Colonic mucosa (tissue), 4 donors: ENCODE measurements around the gene RGS16. TPM values are rescaled to one million over a fixed set of nuclear protein-coding genes. Genes with fewer than 3 reads are reported as not detected.
A peak's percentile ranks its signal among the peaks of the same experiment; 100 is the strongest.

ENCODE experiments used
- DNase-seq: peaks from one replicate; pipeline ENCODE4 v3.0.0-alpha.2; 2020
- H3K27ac ChIP-seq: fragments of 200-600 bp; one replicate; pipeline ENCODE4 v1.8.0; 2021
- H3K27me3 ChIP-seq: fragments of 200-600 bp; one replicate; pipeline ENCODE4 v1.8.0; 2021
- H3K36me3 ChIP-seq: fragments of 200-600 bp; one replicate; pipeline ENCODE4 v1.8.0; 2021
- H3K4me1 ChIP-seq: fragments of 200-600 bp; one replicate; pipeline ENCODE4 v1.8.0; 2021; ENCODE audit warnings: mild to moderate bottlenecking
- H3K4me3 ChIP-seq: fragments of 200-600 bp; one replicate; pipeline ENCODE4 v1.8.0; 2021
- H3K9ac ChIP-seq, 2 donors: one replicate each; pipeline ENCODE4 v1.7.0; 2013; ENCODE audit warnings: control low read depth in 2 of 2, low read depth in 2 of 2, low read length in 2 of 2
- H3K9me3 ChIP-seq: fragments of 200-600 bp; one replicate; pipeline ENCODE4 v1.8.0; 2021
- intact Hi-C: fragments of 100-400 bp; cut with DNase I; formaldehyde crosslinking; loops from one replicate; pipeline ENCODE4 v1.14.1; 2022
- total RNA-seq, 2 donors: library from RNA; stranded (reverse); fragmentation: NEBNext Ultra II Directional in 1 of 2; extraction: Animal tissue kit (Norgen Biotek cat#: 25700) in 1 of 2; gene quantifications; one replicate each; pipeline ENCODE4 v1.2.1, GENCODE V29; 2021
- TF ChIP-seq, protein P1 (sequence below): fragments of 200-600 bp; IDR thresholded peaks from one replicate; pipeline ENCODE4 v1.8.0; 2022; ENCODE audit warnings: antibody characterized with exemption, mild to moderate bottlenecking
- donor health status: healthy.
- donor health status: DM: no; HTN: no; CAD: no.
- donor health status: DM: no; HTN: no; CAD: no.

RGS16 gene, protein sequence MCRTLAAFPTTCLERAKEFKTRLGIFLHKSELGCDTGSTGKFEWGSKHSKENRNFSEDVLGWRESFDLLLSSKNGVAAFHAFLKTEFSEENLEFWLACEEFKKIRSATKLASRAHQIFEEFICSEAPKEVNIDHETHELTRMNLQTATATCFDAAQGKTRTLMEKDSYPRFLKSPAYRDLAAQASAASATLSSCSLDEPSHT
- 1 to 10 TPM in 1 of 2 donors, under 1 TPM in 1; 0.77 to 1.6 TPM for total RNA-seq

DNA sequence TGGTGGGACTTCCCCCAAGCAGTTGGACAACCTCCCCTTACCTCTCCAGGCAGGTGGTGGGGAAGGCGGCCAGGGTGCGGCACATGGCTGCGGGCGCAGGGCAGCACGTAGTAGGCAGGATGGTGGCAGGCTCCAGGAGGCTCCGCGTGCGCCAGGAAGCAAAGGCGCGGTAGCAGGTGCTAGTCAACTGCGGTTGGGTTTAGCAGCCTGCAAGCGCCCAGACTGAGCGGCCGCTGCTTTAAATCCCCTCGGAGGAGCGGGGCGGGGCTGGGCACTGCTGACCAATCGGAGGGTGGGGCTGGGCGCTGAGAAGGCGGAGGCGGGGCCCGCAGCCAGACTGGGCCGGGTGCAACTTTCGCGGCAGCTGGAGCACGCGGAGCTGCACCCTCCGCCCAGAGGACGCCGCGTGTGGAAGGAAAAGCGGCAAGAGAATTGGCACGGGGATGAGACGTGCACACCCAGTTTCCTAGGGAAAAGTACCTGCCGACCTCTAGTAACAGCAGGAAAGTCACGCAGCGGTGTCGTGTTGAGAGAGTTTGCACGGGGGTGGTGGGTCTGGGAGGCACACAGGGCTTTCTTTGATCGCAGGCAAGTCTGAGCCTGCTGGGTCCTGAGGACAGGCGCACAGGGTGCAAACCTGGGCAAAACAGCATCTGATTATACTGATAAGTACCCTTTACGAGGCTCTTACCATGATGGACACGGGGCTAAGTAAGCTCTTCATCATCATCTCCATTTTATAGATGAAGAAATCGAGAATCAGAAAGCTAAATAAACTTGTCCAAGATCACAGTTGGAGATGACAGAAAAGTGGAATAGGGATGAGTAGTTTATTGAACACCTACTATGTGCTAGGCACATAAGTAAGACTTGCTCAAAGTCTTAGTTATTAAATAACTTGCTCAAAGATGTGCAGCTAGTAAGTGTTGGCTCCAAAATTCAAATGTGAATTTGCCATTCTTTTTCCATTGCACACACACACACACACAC lies at the start of gene RGS16:
RGS16 (minus strand) TSS at position 215 of the 990 bp plus-strand sequence; CDS start at position 85, 130 bp downstream.
- intact Hi-C loops, result no loop called here
- Histone ChIP-seq H3K4me3 (peak within 1 kb of the TSS; percentile 49), H3K27me3 (no peaks in the 10 kb centered on the region), H3K27ac (no peak within 1 kb of the TSS), H3K4me1 (no peaks in the 10 kb centered on the region), H3K9ac (peak within 1 kb of the TSS; percentile 52 to 66), H3K36me3 (no peaks in the 10 kb centered on the region), H3K9me3 (no peaks in the 10 kb centered on the region)
- peak; percentile 96 for DNase-seq
- TF ChIP-seq, protein P1, sequence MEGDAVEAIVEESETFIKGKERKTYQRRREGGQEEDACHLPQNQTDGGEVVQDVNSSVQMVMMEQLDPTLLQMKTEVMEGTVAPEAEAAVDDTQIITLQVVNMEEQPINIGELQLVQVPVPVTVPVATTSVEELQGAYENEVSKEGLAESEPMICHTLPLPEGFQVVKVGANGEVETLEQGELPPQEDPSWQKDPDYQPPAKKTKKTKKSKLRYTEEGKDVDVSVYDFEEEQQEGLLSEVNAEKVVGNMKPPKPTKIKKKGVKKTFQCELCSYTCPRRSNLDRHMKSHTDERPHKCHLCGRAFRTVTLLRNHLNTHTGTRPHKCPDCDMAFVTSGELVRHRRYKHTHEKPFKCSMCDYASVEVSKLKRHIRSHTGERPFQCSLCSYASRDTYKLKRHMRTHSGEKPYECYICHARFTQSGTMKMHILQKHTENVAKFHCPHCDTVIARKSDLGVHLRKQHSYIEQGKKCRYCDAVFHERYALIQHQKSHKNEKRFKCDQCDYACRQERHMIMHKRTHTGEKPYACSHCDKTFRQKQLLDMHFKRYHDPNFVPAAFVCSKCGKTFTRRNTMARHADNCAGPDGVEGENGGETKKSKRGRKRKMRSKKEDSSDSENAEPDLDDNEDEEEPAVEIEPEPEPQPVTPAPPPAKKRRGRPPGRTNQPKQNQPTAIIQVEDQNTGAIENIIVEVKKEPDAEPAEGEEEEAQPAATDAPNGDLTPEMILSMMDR, result no peak

DNA sequence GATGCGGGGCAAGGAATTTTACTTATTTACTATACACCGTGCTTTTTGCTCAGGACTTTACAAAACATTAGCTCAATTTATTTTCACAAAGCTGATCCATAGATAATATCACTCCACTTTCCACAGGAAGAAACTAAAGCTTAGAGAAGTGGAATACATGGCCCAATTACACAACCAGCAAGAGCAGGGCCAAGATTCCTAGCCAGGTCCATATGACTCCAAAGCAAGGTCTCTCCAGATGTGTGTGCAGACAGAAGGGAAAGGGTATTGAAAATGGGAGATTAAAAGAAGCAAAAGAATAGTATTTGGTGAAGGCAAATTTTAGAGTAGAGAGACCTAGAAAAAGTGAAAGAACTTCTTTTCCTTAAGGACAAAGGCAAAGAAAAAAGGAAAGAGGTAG lies 49.8 kb upstream of the RGS16 start:
- H3K4me1 ChIP-seq, result no peaks in the 10 kb centered on the region
- H3K27ac ChIP-seq, result no peak overlapping the region
- intact Hi-C loops, result no loop called here
- H3K27me3 ChIP-seq, result no peaks in the 10 kb centered on the region
- DNase-seq, result no peak
- no peaks in the 10 kb centered on the region for H3K9me3 ChIP-seq
- H3K36me3 ChIP-seq, result no peaks in the 10 kb centered on the region
- no peak overlapping the region for H3K4me3 ChIP-seq
- TF ChIP-seq, protein P1, result no peak
- no peak overlapping the region for H3K9ac ChIP-seq

GRCh38 chr1:182652933-182653332 lies 48.7 kb upstream of the RGS16 start:
- Histone ChIP-seq H3K9me3 (no peaks in the 10 kb centered on the region), H3K27me3 (no peaks in the 10 kb centered on the region), H3K4me3 (no peak overlapping the region), H3K36me3 (no peaks in the 10 kb centered on the region), H3K27ac (no peak overlapping the region), H3K9ac (no peak overlapping the region), H3K4me1 (no peaks in the 10 kb centered on the region)
- TF ChIP-seq, protein P1, result no peak
- intact Hi-C loops, result no loop called here
- DNase-seq, result no peak

GRCh38 chr1:182651339-182651724 lies 47.1 kb upstream of the RGS16 start:
- H3K27ac ChIP-seq, result no peak overlapping the region
- H3K27me3 ChIP-seq, result no peaks in the 10 kb centered on the region
- H3K4me3 ChIP-seq, result no peak overlapping the region
- intact Hi-C loops, result no loop called here
- TF ChIP-seq, protein P1, result no peak
- no peaks in the 10 kb centered on the region for H3K36me3 ChIP-seq
- no peaks in the 10 kb centered on the region for H3K9me3 ChIP-seq
- no peak for DNase-seq
- H3K9ac ChIP-seq, result no peak overlapping the region
- H3K4me1 ChIP-seq, result no peaks in the 10 kb centered on the region

GRCh38 chr1:182650678-182651338 lies 46.6 kb upstream of the RGS16 start:
- no peaks in the 10 kb centered on the region for H3K9me3 ChIP-seq
- intact Hi-C loops, result no loop called here
- H3K36me3 ChIP-seq, result no peaks in the 10 kb centered on the region
- no peaks in the 10 kb centered on the region for H3K4me1 ChIP-seq
- TF ChIP-seq, protein P1, result no peak
- H3K27ac ChIP-seq, result no peak overlapping the region
- no peak for DNase-seq
- no peaks in the 10 kb centered on the region for H3K27me3 ChIP-seq
- H3K9ac ChIP-seq, result no peak overlapping the region
- no peak overlapping the region for H3K4me3 ChIP-seq
